Brain pericyte (primary cell): ENCODE results near the gene CHCHD2.
"Not testable (repeated sequence)": the region's sequence is repeated elsewhere in the genome, so short reads cannot be mapped to it uniquely, and the experiment has no call there.

ENCODE experiments used
- DNase-seq: peaks from one replicate; pipeline ENCODE4 v3.0.0-alpha.2; 2012; ENCODE audit warnings: low read depth, low spot score

CHCHD2 gene

DNA sequence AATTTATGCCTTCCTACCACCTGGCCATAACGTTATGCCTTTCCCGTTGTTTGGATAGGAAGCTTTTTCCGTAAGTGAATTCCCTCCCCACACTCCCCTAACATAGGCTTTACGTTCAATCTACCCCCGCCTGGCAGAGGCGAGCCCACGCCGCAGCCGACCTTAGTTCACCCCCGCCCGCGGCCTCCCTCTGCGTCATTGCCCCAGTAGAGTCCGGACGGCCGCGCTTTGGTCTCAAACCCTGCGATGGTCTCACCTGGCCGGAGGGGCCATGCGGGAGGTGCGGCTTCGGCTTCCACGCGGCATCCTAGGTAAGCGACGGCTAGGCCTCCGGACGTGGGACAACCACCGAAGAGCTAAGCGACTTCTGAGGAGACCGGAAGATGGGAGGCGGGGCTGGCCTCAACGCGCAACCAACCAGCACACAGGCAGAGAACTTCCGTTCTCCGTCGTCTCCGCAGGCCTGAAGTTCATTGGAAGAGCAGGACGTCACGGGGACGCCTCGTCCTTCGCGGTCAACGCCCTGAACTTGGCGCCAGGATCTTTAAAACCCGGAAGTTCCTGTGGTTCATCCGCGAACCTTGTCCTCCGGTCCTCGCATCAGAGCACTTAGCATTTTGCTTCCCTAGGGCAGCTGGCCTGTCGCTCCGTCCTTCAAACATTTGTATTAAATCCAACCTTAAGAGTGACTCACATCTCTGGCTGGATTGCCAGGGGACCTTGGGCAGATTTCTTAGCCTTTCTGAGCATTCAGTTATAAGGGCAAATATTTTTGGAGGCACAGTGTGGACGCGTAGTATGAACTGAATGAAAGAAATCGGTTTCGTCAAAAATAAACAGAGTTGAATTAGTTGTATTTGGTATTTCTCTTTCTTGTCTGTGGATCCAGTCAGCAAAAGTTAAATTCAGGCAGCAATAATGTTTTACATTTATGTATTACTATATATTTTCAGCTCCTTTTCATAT lies at the start of gene CHCHD2:
CHCHD2 (minus strand) TSS at position 369 of the 966 bp plus-strand sequence; CDS start at position 306, 63 bp downstream.
- DNase-seq = peak; percentile 95

- not testable (repeated sequence) for DNase-seq
Observed at GRCh38 chr7:56131062-56131461, 24.8 kb upstream of the CHCHD2 start.

GRCh38 chr7:56127241-56127975 lies 21.1 kb upstream of the CHCHD2 start:
- DNase-seq = no peak

DNA sequence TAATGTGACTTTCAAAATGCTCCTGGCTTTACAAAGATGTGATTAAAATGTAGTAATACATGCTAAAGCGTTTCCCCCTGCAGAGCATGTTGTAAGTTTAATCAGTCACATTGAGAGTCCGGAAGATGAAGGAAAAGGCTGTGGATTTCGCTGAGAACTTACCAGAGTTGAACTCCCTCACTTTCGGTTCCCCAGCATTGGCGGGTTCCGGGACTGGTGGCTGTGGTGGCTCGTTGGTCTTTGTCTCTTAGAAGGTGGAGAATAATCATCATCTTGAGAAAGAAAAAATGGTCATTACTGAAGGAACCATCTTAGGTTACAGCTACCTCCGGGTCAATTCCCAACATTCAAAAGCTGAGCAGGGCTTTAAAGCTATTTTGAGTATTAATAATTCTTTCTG lies 19.6 kb upstream of the CHCHD2 start:
- DNase-seq = no peak

GRCh38 chr7:56124981-56125380 lies 18.7 kb upstream of the CHCHD2 start:
- DNase-seq = no peak

GRCh38 chr7:56121440-56121839 lies 15.2 kb upstream of the CHCHD2 start:
- no peak for DNase-seq

DNA sequence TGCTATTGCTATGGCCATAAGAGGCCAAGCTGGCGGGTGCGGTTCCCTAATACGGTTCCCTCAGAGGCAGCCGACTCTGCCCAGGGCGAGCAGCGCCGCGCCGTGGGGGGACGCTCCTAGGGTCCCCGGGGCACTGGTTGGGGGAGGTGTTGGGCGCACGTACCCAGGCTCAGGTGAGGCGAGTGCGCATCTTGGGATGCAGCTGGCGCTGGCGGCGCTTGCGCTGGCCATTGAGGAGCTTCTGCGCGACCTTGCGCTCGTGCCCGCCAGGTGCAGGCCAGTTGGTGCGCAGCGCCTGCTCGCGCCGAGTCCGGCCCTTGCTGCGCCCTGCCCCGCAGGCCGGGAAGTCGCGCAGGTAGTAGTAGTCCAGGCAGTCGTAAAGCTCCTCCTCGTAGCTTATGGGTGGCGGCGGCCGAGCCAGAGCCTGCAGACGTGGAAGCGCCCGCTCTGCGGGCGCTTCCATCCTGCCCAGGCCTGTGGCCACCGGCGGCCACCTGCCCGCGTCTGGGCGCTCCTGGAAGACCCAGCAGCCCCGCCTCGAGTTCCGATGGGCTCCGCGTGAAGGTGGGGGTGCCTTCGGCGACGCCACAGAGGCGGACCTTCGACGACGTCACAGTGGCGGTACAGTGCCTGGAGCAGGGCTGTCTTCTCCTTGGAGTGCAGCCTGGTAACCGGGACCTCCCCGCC lies 9.7 kb upstream of the CHCHD2 start, which contains the start of gene NUPR2:
NUPR2 (minus strand) TSS at position 566 of the 687 bp plus-strand sequence; CDS start at position 463, 103 bp downstream.
- no peak for DNase-seq

DNA sequence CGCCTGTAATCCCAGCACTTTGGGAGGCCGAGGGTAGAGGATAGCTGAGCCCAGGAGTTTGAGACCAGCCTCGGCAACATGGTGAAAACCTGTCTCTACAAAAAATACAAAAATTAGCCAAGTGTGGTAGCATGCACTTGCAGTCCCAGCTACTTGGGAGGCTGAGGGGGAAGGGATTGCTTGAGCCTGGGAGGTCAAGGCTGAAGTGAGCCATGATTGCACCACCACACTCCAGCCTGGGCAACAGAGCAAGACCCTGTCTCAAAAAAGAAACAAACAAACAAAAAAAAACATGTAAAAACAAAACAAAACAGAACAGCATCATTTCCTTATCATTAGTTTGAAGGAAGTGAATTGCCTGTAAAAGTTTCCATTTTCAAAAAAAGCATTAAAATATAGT lies 6.0 kb upstream of the CHCHD2 start:
- not testable (repeated sequence) for DNase-seq

GRCh38 chr7:56110611-56111010 lies 4.3 kb upstream of the CHCHD2 start:
- no peak for DNase-seq

DNA sequence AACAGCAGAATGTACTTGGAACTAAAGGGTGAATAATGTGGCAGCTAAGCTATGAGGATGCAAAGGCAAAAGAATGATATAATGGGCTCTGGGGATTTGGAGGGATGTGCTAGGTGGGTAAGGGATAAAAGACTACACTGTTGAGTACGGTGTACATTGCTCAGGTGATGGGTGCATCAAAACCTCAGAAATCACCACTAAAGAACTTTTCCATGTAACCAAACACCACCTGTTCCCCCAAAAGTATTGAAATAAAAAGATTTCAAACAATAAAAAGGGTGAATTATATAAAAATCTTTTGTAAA lies 1.6 kb upstream of the CHCHD2 start:
- DNase-seq = no peak

DNA sequence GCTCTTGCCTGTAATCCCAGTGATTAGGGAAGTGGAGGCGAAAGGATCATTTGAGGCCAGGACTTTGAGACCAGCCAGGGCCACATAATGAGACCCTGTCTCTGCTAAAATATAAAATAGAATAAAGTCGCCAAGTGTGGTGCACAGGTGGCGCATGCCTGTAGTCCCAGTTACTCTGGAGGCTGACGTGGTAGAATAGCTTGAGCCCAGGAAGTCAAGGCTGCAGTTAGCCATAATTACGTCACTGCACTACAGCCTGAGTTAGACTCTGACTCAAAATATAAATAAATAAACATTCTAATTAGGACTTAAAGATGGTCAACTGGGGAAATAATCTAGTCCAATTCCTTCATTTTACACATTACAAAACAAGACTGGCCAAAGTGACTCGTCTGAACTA lies 768 bp downstream of the CHCHD2 start:
- no peak for DNase-seq

- DNase-seq = not testable (repeated sequence)
Observed at GRCh38 chr7:56104138-56104537, 2.1 kb downstream of the CHCHD2 start.

- no peak for DNase-seq
Observed at GRCh38 chr7:56099653-56100052, 6.6 kb downstream of the CHCHD2 start.

- not testable (repeated sequence) for DNase-seq
Observed at GRCh38 chr7:56098187-56099008, 7.9 kb downstream of the CHCHD2 start.

DNA sequence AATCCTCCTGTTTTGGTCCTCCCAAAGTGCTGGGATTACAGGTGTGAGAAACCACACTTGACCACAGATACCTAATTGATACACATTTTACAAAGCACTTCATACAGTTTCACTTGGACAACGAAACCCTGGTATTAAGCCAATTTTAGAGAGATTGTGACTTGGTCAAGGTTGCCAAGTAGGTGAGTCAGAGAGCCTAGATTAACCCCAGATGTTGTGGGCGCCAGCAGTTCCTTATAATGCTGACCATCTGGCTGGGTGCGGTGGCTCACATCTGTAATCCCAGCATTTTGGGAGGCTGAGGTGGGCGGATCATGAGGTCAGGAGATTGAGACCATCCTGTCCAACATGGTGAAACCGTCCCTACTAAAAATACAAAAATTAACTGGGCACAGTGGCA lies 8.6 kb downstream of the CHCHD2 start:
- no peak for DNase-seq

DNA sequence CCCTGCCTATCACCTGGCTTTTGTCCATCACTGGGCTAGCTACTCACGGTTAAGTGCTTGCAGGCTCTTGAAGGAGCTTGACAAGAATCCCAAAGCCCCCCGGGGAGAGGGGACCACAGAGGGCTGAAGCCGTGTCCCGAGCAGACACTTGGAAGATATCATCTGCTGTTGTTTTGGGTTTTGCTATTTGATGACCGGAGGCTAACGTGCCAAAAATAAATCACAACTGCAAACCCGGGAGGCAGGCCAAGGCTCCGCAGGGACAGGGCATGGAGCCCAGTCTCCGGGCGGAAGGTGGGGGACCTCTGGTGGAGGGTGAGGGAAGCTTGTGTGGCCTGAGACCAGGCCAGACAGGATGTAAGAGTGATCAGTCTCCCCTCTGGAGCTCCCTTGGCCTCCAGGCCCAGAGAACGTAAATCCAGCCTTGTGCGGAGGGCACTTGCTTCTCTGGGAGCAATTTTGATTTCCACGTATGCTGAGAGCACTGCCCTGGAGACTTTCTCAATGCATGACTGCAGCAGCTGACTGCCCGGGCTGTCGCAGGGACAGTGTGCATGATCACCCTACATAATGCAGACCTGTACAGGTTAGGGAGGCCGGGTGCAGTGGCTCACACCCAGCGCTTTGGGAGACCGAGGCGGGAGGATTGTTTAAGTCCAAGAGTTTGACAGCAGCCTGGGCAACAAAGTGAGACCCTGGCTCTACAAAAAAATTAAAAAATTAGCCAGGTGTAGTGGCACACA lies 13.3 kb downstream of the CHCHD2 start, which contains the start of gene PHKG1:
PHKG1 (minus strand) TSS at position 164 of the 743 bp plus-strand sequence. CDS start 4,011 bp downstream, outside the sequence.
- peak; percentile 60 for DNase-seq

GRCh38 chr7:56092388-56092787 lies 13.9 kb downstream of the CHCHD2 start:
- not testable (repeated sequence) for DNase-seq

DNA sequence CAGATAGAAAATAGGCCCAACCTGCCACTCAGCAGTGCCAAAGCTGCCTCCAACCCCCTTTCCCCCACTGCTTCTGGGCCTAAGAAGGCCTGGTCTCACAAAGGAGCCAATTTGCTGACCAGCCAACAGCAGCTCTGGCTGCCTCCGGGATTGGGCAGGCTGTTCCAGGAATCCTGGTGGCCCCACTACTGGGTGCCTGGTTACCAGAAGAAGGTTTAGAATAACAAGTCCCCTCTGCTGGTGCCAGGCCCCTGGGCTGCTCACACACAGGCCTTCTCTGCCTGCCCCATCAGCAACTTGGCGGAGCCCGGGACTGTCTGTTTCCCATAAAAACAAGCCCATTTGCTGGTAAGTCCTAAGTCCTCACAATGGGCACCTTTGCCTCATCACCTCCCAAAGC lies 14.7 kb downstream of the CHCHD2 start:
- DNase-seq = no peak

- DNase-seq = no peak
Observed at GRCh38 chr7:56087445-56087844, 18.8 kb downstream of the CHCHD2 start.

GRCh38 chr7:56086761-56087160 lies 19.5 kb downstream of the CHCHD2 start:
- DNase-seq = no peak
